ENCODE results near the gene CDC14C. TPM values are rescaled to one million over a fixed set of nuclear protein-coding genes. Genes with fewer than 3 reads are reported as not detected.
A peak's percentile ranks its signal among the peaks of the same experiment; 100 is the strongest.
"Not testable (repeated sequence)": the region's sequence is repeated elsewhere in the genome, so short reads cannot be mapped to it uniquely, and the experiment has no call there.

Gene CDC14C
- not detected for polyA plus RNA-seq (2013, experiment 1 of 2; ENCODE audit: insufficient read length)
- 0.04 TPM for polyA plus RNA-seq (2013, experiment 2 of 2; ENCODE audit: insufficient read length)

- no peak for DNase-seq
These were observed at the start of gene CDC14C for GRCh38 chr7:48924433-48924832. CDC14C (plus strand) TSS chr7:48924547; CDS start chr7:48924673, 126 bp downstream.

- peak; percentile 7 for DNase-seq
These were observed 49.1 kb upstream of the CDC14C start for GRCh38 chr7:48875045-48875916.

GRCh38 chr7:48876087-48876486 lies 48.3 kb upstream of the CDC14C start:
- DNase-seq: no peak

- DNase-seq: no peak
These were observed 43.5 kb upstream of the CDC14C start for GRCh38 chr7:48880851-48881250.

GRCh38 chr7:48887500-48887899 lies 36.8 kb upstream of the CDC14C start:
- DNase-seq: no peak

- no peak for DNase-seq
These were observed 29.8 kb upstream of the CDC14C start for GRCh38 chr7:48894574-48894973.

- DNase-seq: no peak
These were observed 24.4 kb upstream of the CDC14C start for GRCh38 chr7:48899932-48900331.

GRCh38 chr7:48901966-48902365 lies 22.4 kb upstream of the CDC14C start:
- DNase-seq: no peak

- no peak for DNase-seq
These were observed 19.4 kb upstream of the CDC14C start for GRCh38 chr7:48904975-48905374.

GRCh38 chr7:48905686-48906085 lies 18.7 kb upstream of the CDC14C start:
- not testable (repeated sequence) for DNase-seq

GRCh38 chr7:48909887-48910286 lies 14.5 kb upstream of the CDC14C start:
- DNase-seq: not testable (repeated sequence)

- DNase-seq: no peak
These were observed 7.1 kb downstream of the CDC14C start for GRCh38 chr7:48931481-48931880.

GRCh38 chr7:48932126-48932910 lies 8.0 kb downstream of the CDC14C start:
- DNase-seq: no peak

- peak; percentile 81 for DNase-seq
These were observed 9.3 kb downstream of the CDC14C start for GRCh38 chr7:48933549-48934085.

- DNase-seq: peak; percentile 81
These were observed 14.4 kb downstream of the CDC14C start for GRCh38 chr7:48938539-48939295.

- no peak for DNase-seq
These were observed 19.1 kb downstream of the CDC14C start for GRCh38 chr7:48943279-48943990.

- DNase-seq: no peak
These were observed 31.6 kb downstream of the CDC14C start for GRCh38 chr7:48955916-48956315.

- no peak for DNase-seq
These were observed 35.3 kb downstream of the CDC14C start for GRCh38 chr7:48959676-48960075.

- peak; percentile 88 for DNase-seq
These were observed 38.6 kb downstream of the CDC14C start for GRCh38 chr7:48962821-48963505.

- DNase-seq: peak; percentile 50
These were observed 39.7 kb downstream of the CDC14C start for GRCh38 chr7:48964074-48964473.

- no peak for DNase-seq
These were observed 46.8 kb downstream of the CDC14C start for GRCh38 chr7:48971173-48971572.

All from fibroblast of skin of abdomen (primary cell).